Tibial artery (tissue), 4 donors: ENCODE results near the gene TMEM242.

ENCODE experiments used
- DNase-seq, 2 donors: peaks; one replicate each; pipeline ENCODE4 v3.0.0-alpha.2; 2019
- H3K27ac ChIP-seq, 2 donors: fragments of 200-600 bp; sonication (generic) in 1 of 2; 1 replicate in 1 of 2; 2 replicates in 1 of 2; pipeline ENCODE4 v1.5.1; 2018 to 2019; ENCODE audit warnings: mild to moderate bottlenecking in 1 of 2
- H3K27me3 ChIP-seq, 2 donors: fragments of 200-600 bp; sonication (generic) in 1 of 2; one replicate each; pipeline versions ENCODE4 v1.5.1 to v1.6.0; 2016 to 2019
- H3K36me3 ChIP-seq, 3 donors: fragments of 200-600 bp; sonication (generic) in 2 of 3; one replicate each; pipeline ENCODE4 v1.5.1; 2016 to 2019; ENCODE audit warnings: mild to moderate bottlenecking in 2 of 3
- H3K4me1 ChIP-seq, 4 donors: fragments of 200-600 bp; sonication (generic) in 2 of 4; 1 replicate in 3 of 4; 2 replicates in 1 of 4; pipeline ENCODE4 v1.5.1; 2016 to 2019
- H3K4me3 ChIP-seq, 2 donors: fragments of 200-600 bp; sonication (generic) in 1 of 2; 1 replicate in 1 of 2; 2 replicates in 1 of 2; pipeline ENCODE4 v1.5.1; 2018 to 2019; ENCODE audit warnings: mild to moderate bottlenecking in 2 of 2
- H3K9me3 ChIP-seq, 3 donors: fragments of 200-600 bp; sonication (generic) in 1 of 3; one replicate each; pipeline ENCODE4 v1.5.1; 2016 to 2019
- CTCF ChIP-seq, 2 experiments: fragments of 200-600 bp in 1 of 2; fragments of 450-650 bp in 1 of 2; IDR thresholded peaks; one replicate each; pipeline ENCODE4 v1.5.1; 2017 to 2019; ENCODE audit warnings: antibody characterized with exemption in 2 of 2, mild to moderate bottlenecking in 1 of 2, moderate library complexity in 1 of 2
- intact Hi-C: fragments of 100-400 bp; cut with DNase I; formaldehyde crosslinking; loops from one replicate; pipeline ENCODE4 v1.15.0; 2023; ENCODE audit warnings: low total_unique reads

The TMEM242 gene

GRCh38 chr6:157245436-157245835 is 77.9 kb downstream of the TMEM242 start:
- Histone ChIP-seq H3K27me3 (no peaks in the 10 kb centered on the region), H3K36me3 (no peaks in the 10 kb centered on the region), H3K4me1 (peaks cover 0 to 67% (median 40%) of the 10 kb centered on the region in 4 donors), H3K9me3 (no peaks in the 10 kb centered on the region), H3K27ac (peak overlapping the region; percentile 78 to 89), H3K4me3 (no peak overlapping the region)
- DNase-seq: no peak
- TF ChIP-seq CTCF (IDR thresholded peaks at IDR 0.05): no peak
- intact Hi-C loops: no loop called here

- Histone ChIP-seq H3K27ac (peak overlapping the region; percentile 89), H3K4me1 (peaks cover 0 to 74% (median 44%) of the 10 kb centered on the region in 4 donors), H3K36me3 (no peaks in the 10 kb centered on the region), H3K27me3 (no peaks in the 10 kb centered on the region), H3K4me3 (no peak overlapping the region), H3K9me3 (no peaks in the 10 kb centered on the region)
- TF ChIP-seq CTCF (IDR thresholded peaks at IDR 0.05): no peak
- intact Hi-C loops: no loop called here
- no peak for DNase-seq
Observed at GRCh38 chr6:157244780-157245179, 78.5 kb downstream of the TMEM242 start.

- H3K4me1 ChIP-seq: peaks cover 0 to 80% (median 50%) of the 10 kb centered on the region in 4 donors
- no peak for DNase-seq
- H3K36me3 ChIP-seq: no peaks in the 10 kb centered on the region
- TF ChIP-seq CTCF (IDR thresholded peaks at IDR 0.05): no peak
- H3K27me3 ChIP-seq: no peaks in the 10 kb centered on the region
- H3K27ac ChIP-seq: peak overlapping the region; percentile 89
- no peaks in the 10 kb centered on the region for H3K9me3 ChIP-seq
- H3K4me3 ChIP-seq: no peak overlapping the region
- intact Hi-C loops: no loop called here
Observed at GRCh38 chr6:157244175-157244574, 79.1 kb downstream of the TMEM242 start.

- H3K27ac ChIP-seq: peak overlapping the region; percentile 89
- H3K4me3 ChIP-seq: no peak overlapping the region
- H3K4me1 ChIP-seq: peaks cover 0 to 85% (median 54%) of the 10 kb centered on the region in 4 donors
- intact Hi-C loops: no loop called here
- no peaks in the 10 kb centered on the region for H3K36me3 ChIP-seq
- no peak for DNase-seq
- H3K9me3 ChIP-seq: no peaks in the 10 kb centered on the region
- H3K27me3 ChIP-seq: no peaks in the 10 kb centered on the region
- no peak for TF ChIP-seq CTCF (IDR thresholded peaks at IDR 0.05)
Observed at GRCh38 chr6:157242791-157243190, 80.5 kb downstream of the TMEM242 start.

- peaks cover 3 to 76% (median 48%) of the 10 kb centered on the region in 4 donors for H3K4me1 ChIP-seq
Observed at GRCh38 chr6:157240960-157241311, 82.4 kb downstream of the TMEM242 start.

More at GRCh38 chr6:157240960-157241311, 82.4 kb downstream of the TMEM242 start:
- intact Hi-C loops: no loop called here
- no peak for TF ChIP-seq CTCF (IDR thresholded peaks at IDR 0.05)
- no peak for DNase-seq
- H3K9me3 ChIP-seq: no peaks in the 10 kb centered on the region
- no peaks in the 10 kb centered on the region for H3K36me3 ChIP-seq
- no peaks in the 10 kb centered on the region for H3K27me3 ChIP-seq
- peak overlapping the region; percentile 89 for H3K27ac ChIP-seq
- H3K4me3 ChIP-seq: no peak overlapping the region
